Measurements from ENCODE around the gene DCDC2C.

GRCh38 chr2:3759761-3760160 lies 56.4 kb downstream of the DCDC2C start:
- no peak for TF ChIP-seq POLR2AphosphoS5 (IDR thresholded peaks at IDR 0.05; ENCODE audit: low read depth, low read length)
- no peak for TF ChIP-seq SIN3A (IDR thresholded peaks at IDR 0.05; ENCODE audit: borderline replicate concordance, insufficient read depth, low read length)

All from PFSK-1 (cell line).